OCI-LY7 (cell line): ENCODE measurements around the gene NLRC3. TPM values are rescaled to one million over a fixed set of nuclear protein-coding genes. Genes with fewer than 3 reads are reported as not detected.

Experiments
- BruUV-seq: library from RNA; stranded (reverse); fragments of 400-500 nt; replicated peaks from 2 replicates; lab custom pipeline; 2021; lab: Mats Ljungman, UMichigan
- CTCF ChIA-PET: fragments of 300-600 bp; sonication (Branson Sonifier 250); formaldehyde crosslinking; loops from one replicate; lab custom pipeline; 2022; ENCODE audit warnings: antibody characterized with exemption; ENCODE audit not compliant: unreplicated experiment; lab: Charles Lee
- POLR2A ChIA-PET: fragments of 300-600 bp; sonication (Branson Sonifier 250); formaldehyde crosslinking; loops from one replicate; lab custom pipeline; 2022; ENCODE audit warnings: antibody characterized with exemption; lab: Charles Lee
- DNase-seq: peaks from one replicate; pipeline ENCODE4 v3.0.0-alpha.2; 2015; ENCODE audit warnings: low spot score
- H2AFZ ChIP-seq: fragments of 200-600 bp; sonication (generic), shearing (Covaris generic); 2 replicates; pipeline ENCODE4 v1.6.1; 2014; ENCODE audit warnings: mild to moderate bottlenecking, antibody characterized with exemption, low read length, moderate library complexity
- H3K27ac ChIP-seq: fragments of 200-600 bp; sonication (generic); 2 replicates; pipeline ENCODE4 v1.5.1; 2014; ENCODE audit warnings: mixed run types, low read depth, mild to moderate bottlenecking, moderate library complexity, low read length, inconsistent platforms; ENCODE audit not compliant: poor library complexity, severe bottlenecking
- H3K36me3 ChIP-seq: fragments of 200-600 bp; sonication (generic); 2 replicates; pipeline ENCODE4 v1.6.1; 2014; ENCODE audit warnings: mild to moderate bottlenecking, antibody characterized with exemption, low read length, moderate library complexity, mixed read lengths; ENCODE audit not compliant: insufficient read depth
- H3K4me1 ChIP-seq: fragments of 200-600 bp; sonication (generic); 2 replicates; pipeline ENCODE4 v1.5.1; 2014; ENCODE audit warnings: mild to moderate bottlenecking, low read length; ENCODE audit not compliant: insufficient read depth, poor library complexity, severe bottlenecking
- H3K4me2 ChIP-seq: fragments of 200-600 bp; sonication (generic); 2 replicates; pipeline ENCODE4 v1.6.1; 2014; ENCODE audit warnings: mild to moderate bottlenecking, low read length
- H3K4me3 ChIP-seq: fragments of 200-600 bp; sonication (generic); 2 replicates; pipeline ENCODE4 v1.5.1; 2014; ENCODE audit warnings: mild to moderate bottlenecking, low read depth, low read length; ENCODE audit not compliant: poor library complexity, severe bottlenecking
- H3K79me2 ChIP-seq: fragments of 200-600 bp; sonication (generic); 2 replicates; pipeline ENCODE4 v1.6.1; 2016; ENCODE audit warnings: low read depth, mild to moderate bottlenecking, low read length, moderate library complexity, mixed read lengths; ENCODE audit not compliant: insufficient read depth
- H3K9me2 ChIP-seq: fragments of 200-600 bp; sonication (generic); 2 replicates; pipeline ENCODE4 v1.6.1; 2016; ENCODE audit warnings: mild to moderate bottlenecking, low read length, mixed read lengths; ENCODE audit not compliant: insufficient read depth
- H3K9me3 ChIP-seq: fragments of 200-600 bp; sonication (generic); 2 replicates; pipeline ENCODE4 v1.6.1; 2014; ENCODE audit warnings: mild to moderate bottlenecking, mixed run types, low read length, mixed read lengths
- H4K20me1 ChIP-seq: fragments of 200-600 bp; sonication (generic); 2 replicates; pipeline ENCODE4 v1.6.1; 2014; ENCODE audit warnings: mild to moderate bottlenecking, antibody characterized with exemption, low read length, moderate library complexity, mixed read lengths; ENCODE audit not compliant: insufficient read depth
- EZH2phosphoT487 ChIP-seq: fragments of 200-600 bp; sonication (generic); IDR thresholded peaks from 2 replicates; pipeline ENCODE4 v1.6.1; 2018; ENCODE audit warnings: low read depth, borderline replicate concordance, mild to moderate bottlenecking, mixed run types, antibody characterized with exemption, low read length, moderate library complexity, mixed read lengths
- intact Hi-C: fragments of 100-400 bp; cut with micrococcal nuclease; formaldehyde crosslinking; loops from one replicate; pipeline ENCODE4 v1.10.0; 2022; ENCODE audit not compliant: unreplicated experiment
- total RNA-seq, 2 experiments: library from RNA; depleted of rRNA in 1 of 2; stranded (reverse); fragments of >200 nt in 1 of 2; shearing (Covaris generic) in 1 of 2; gene quantifications; 2 replicates each; pipeline ENCODE4 v1.2.3, GENCODE V29; 2014 to 2022
- TF ChIP-seq, protein P1 (sequence below): fragments of 200-600 bp; sonication (generic); conservative IDR thresholded peaks from 2 replicates; pipeline ENCODE4 v1.5.1; 2014; ENCODE audit warnings: mild to moderate bottlenecking, antibody characterized with exemption, low read length, moderate library complexity, mixed read lengths

Gene NLRC3
- total RNA-seq, 2 experiments from 2014 or later = 50.6 to 74.0 TPM

DNA sequence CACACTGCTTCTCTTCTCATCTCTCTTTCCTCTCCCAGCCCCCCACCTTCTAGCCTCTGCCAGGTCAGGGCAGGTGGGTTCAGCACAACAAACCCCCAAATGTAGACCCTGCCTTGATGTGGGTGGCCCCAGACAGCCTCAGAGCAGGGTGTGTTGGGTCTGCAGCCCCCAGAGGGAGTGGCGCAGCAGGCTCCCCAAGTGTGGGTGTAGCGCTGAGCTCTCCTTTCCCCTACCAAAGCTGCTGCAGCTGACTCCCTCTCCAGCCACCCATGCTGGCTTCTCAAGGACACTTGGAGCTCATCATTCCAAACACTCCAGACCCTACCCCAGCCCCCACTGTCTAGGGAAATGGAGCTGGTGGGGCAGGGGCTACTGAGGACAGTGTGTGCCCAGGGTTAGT lies 27.3 kb downstream of the NLRC3 start:
- ChIA-PET CTCF (no interaction called here), POLR2A (no interaction called here)
- no peak overlapping the region for H3K4me3 ChIP-seq
- H3K79me2 ChIP-seq = no peaks in the 10 kb centered on the region
- no TSS peak for BruUV-seq
- intact Hi-C loops = no loop called here
- no peak overlapping the region for H3K4me2 ChIP-seq
- DNase-seq = no peak
- no peaks in the 10 kb centered on the region for H3K4me1 ChIP-seq
- H3K9me2 ChIP-seq = no peaks in the 10 kb centered on the region
- no peaks in the 10 kb centered on the region for H4K20me1 ChIP-seq
- no peaks in the 10 kb centered on the region for H3K9me3 ChIP-seq
- no peak overlapping the region for H3K27ac ChIP-seq
- peaks cover 94% of the 10 kb centered on the region for H3K36me3 ChIP-seq
- no peak overlapping the region for H2AFZ ChIP-seq
- TF ChIP-seq, protein P1, sequence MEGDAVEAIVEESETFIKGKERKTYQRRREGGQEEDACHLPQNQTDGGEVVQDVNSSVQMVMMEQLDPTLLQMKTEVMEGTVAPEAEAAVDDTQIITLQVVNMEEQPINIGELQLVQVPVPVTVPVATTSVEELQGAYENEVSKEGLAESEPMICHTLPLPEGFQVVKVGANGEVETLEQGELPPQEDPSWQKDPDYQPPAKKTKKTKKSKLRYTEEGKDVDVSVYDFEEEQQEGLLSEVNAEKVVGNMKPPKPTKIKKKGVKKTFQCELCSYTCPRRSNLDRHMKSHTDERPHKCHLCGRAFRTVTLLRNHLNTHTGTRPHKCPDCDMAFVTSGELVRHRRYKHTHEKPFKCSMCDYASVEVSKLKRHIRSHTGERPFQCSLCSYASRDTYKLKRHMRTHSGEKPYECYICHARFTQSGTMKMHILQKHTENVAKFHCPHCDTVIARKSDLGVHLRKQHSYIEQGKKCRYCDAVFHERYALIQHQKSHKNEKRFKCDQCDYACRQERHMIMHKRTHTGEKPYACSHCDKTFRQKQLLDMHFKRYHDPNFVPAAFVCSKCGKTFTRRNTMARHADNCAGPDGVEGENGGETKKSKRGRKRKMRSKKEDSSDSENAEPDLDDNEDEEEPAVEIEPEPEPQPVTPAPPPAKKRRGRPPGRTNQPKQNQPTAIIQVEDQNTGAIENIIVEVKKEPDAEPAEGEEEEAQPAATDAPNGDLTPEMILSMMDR = no peak
- TF ChIP-seq EZH2phosphoT487 = no peak

DNA sequence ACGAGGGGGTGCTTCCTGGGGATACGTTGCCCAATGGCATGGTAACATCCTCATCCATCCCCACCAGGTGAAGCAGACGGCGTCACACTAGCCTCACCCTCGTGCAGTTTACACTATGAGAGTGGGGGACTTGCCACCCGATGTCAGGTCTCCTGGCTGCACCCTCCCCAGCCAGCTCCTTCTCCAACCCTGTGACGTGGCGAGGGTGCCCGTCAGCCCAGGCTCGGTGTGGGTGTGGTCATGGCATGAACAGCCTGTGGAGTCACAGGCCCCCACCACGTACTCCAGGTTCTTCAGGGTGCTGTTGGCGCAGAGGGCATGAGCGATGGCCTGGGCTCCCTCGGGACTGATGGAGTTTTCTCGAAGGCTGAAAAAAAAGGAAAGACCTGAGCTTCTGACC lies 28.3 kb downstream of the NLRC3 start:
- Histone ChIP-seq H3K4me1 (no peaks in the 10 kb centered on the region), H3K9me2 (no peaks in the 10 kb centered on the region), H4K20me1 (no peaks in the 10 kb centered on the region), H3K4me3 (no peak overlapping the region), H3K9me3 (no peaks in the 10 kb centered on the region), H3K79me2 (no peaks in the 10 kb centered on the region), H3K27ac (no peak overlapping the region), H3K4me2 (no peak overlapping the region), H2AFZ (no peak overlapping the region), H3K36me3 (peaks cover 95% of the 10 kb centered on the region)
- intact Hi-C loops = no loop called here
- ChIA-PET CTCF (no interaction called here), POLR2A (no interaction called here)
- TF ChIP-seq, protein P1 = no peak
- no peak for TF ChIP-seq EZH2phosphoT487
- no peak for DNase-seq
- BruUV-seq = no TSS peak

DNA sequence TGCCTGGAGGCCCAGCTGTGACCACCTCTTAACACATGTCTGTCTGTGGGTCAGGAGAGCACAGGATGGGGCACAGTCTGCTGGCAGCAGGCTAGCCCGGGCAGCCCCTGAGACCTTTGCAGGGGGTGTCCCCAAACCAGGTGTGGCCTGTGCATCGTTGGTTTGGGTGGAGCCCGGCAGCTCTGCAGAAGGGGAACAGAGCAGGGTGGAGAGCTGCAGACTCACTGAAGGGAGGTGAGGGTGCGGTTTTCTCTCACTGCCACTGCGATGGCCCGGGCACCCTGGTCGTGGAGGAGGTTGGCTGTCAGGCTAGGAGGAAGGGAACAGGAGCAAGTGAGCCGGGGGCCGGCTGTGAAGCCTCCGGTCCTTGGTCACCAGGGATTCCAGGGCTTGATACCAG lies 28.8 kb downstream of the NLRC3 start:
- Histone ChIP-seq H3K27ac (no peak overlapping the region), H3K4me2 (no peak overlapping the region), H3K9me2 (no peaks in the 10 kb centered on the region), H3K4me3 (no peak overlapping the region), H3K79me2 (no peaks in the 10 kb centered on the region), H3K4me1 (no peaks in the 10 kb centered on the region), H2AFZ (no peak overlapping the region), H3K36me3 (peaks cover 97% of the 10 kb centered on the region), H3K9me3 (no peaks in the 10 kb centered on the region), H4K20me1 (no peaks in the 10 kb centered on the region)
- ChIA-PET POLR2A (no interaction called here), CTCF (no interaction called here)
- TF ChIP-seq EZH2phosphoT487 = no peak
- TF ChIP-seq, protein P1 = no peak
- no TSS peak for BruUV-seq
- DNase-seq = no peak
- intact Hi-C loops = no loop called here
